Memory B cell (primary cell): ENCODE results near the gene RBM12.
"Not testable (repeated sequence)": the region's sequence is repeated elsewhere in the genome, so short reads cannot be mapped to it uniquely, and the experiment has no call there.

Source experiments
- ATAC-seq: fragments of 150-1000 bp; cut with Tn5 transposase; 2 replicates; pipeline ENCODE4 v1.10.0; 2021; ENCODE audit warnings: low read depth, mild to moderate bottlenecking, moderate library complexity
- DNase-seq, 2 donors: peaks; one replicate each; pipeline ENCODE4 v3.0.0; 2022; ENCODE audit warnings: low spot score in 2 of 2
- H3K27ac Mint-ChIP-seq: one replicate; pipeline ENCODE4 v1.8.0; 2022; ENCODE audit warnings: mild to moderate bottlenecking, moderate library complexity, mixed read lengths
- H3K27me3 Mint-ChIP-seq: one replicate; pipeline ENCODE4 v1.8.0; 2022; ENCODE audit warnings: mixed read lengths
- H3K36me3 Mint-ChIP-seq: one replicate; pipeline ENCODE4 v1.8.0; 2022; ENCODE audit warnings: mild to moderate bottlenecking, mixed read lengths
- H3K4me1 Mint-ChIP-seq: one replicate; pipeline ENCODE4 v1.8.0; 2022; ENCODE audit warnings: mixed read lengths
- H3K4me3 Mint-ChIP-seq: one replicate; pipeline ENCODE4 v1.8.0; 2022; ENCODE audit warnings: mild to moderate bottlenecking, moderate library complexity, mixed read lengths
- H3K9me3 Mint-ChIP-seq: one replicate; pipeline ENCODE4 v1.8.0; 2022; ENCODE audit warnings: mixed read lengths

Gene RBM12

GRCh38 chr20:35664466-35665206 lies at the start of gene RBM12, which contains the start of gene CPNE1:
Gene RBM12, minus strand, starts transcription at chr20:35664900. Its CDS starts 9,578 bp downstream, at chr20:35655322.
Gene CPNE1, minus strand, starts transcription at chr20:35664900. Its CDS starts 31,977 bp downstream, at chr20:35632923.
- no peaks in the 10 kb centered on the region for H3K27me3 Mint-ChIP-seq
- H3K4me1 Mint-ChIP-seq, result peaks cover 30% of the 10 kb centered on the region
- peak within 1 kb of the TSS; percentile 92 for H3K4me3 Mint-ChIP-seq
- ATAC-seq (peak; percentile 84), DNase-seq (peak; percentile 93 to 94)
- peaks cover 8% of the 10 kb centered on the region for H3K36me3 Mint-ChIP-seq
- no peaks in the 10 kb centered on the region for H3K9me3 Mint-ChIP-seq
- H3K27ac Mint-ChIP-seq, result peak within 1 kb of the TSS; percentile 99

GRCh38 chr20:35714127-35714526 lies 49.4 kb upstream of the RBM12 start:
- DNase-seq (no peak), ATAC-seq (no peak)
- Mint-ChIP-seq H3K27ac (peak overlapping the region; percentile 71), H3K4me1 (peaks cover 11% of the 10 kb centered on the region), H3K27me3 (no peaks in the 10 kb centered on the region), H3K9me3 (no peaks in the 10 kb centered on the region), H3K4me3 (no peak overlapping the region), H3K36me3 (peaks cover 20% of the 10 kb centered on the region)

GRCh38 chr20:35713120-35713519 lies 48.4 kb upstream of the RBM12 start:
- ATAC-seq, H3K27ac Mint-ChIP-seq, H3K27me3 Mint-ChIP-seq, H3K4me3 Mint-ChIP-seq, H3K9me3 Mint-ChIP-seq, DNase-seq: not testable (repeated sequence)
- peaks cover 19% of the 10 kb centered on the region for H3K36me3 Mint-ChIP-seq
- H3K4me1 Mint-ChIP-seq, result peaks cover 11% of the 10 kb centered on the region

- H3K27ac Mint-ChIP-seq, result peak overlapping the region; percentile 64
- H3K4me3 Mint-ChIP-seq, result no peak overlapping the region
- no peaks in the 10 kb centered on the region for H3K9me3 Mint-ChIP-seq
- DNase-seq (no peak), ATAC-seq (no peak)
- H3K27me3 Mint-ChIP-seq, result no peaks in the 10 kb centered on the region
- peaks cover 19% of the 10 kb centered on the region for H3K36me3 Mint-ChIP-seq
- peaks cover 9% of the 10 kb centered on the region for H3K4me1 Mint-ChIP-seq
Measured at GRCh38 chr20:35711588-35712209, 47.0 kb upstream of the RBM12 start.

- Mint-ChIP-seq H3K4me3 (no peak overlapping the region), H3K4me1 (peaks cover 9% of the 10 kb centered on the region), H3K9me3 (no peaks in the 10 kb centered on the region), H3K27ac (peak overlapping the region; percentile 64), H3K36me3 (peaks cover 17% of the 10 kb centered on the region), H3K27me3 (no peaks in the 10 kb centered on the region)
- DNase-seq (no peak), ATAC-seq (no peak)
Measured at GRCh38 chr20:35710884-35711587, 46.3 kb upstream of the RBM12 start.

- H3K9me3 Mint-ChIP-seq, result no peaks in the 10 kb centered on the region
- no peak overlapping the region for H3K27ac Mint-ChIP-seq
- peaks cover 15% of the 10 kb centered on the region for H3K36me3 Mint-ChIP-seq
- no peak overlapping the region for H3K4me3 Mint-ChIP-seq
- DNase-seq, result no peak
- H3K27me3 Mint-ChIP-seq, result no peaks in the 10 kb centered on the region
- no peak for ATAC-seq
- H3K4me1 Mint-ChIP-seq, result peaks cover 7% of the 10 kb centered on the region
Measured at GRCh38 chr20:35710039-35710438, 45.3 kb upstream of the RBM12 start.

GRCh38 chr20:35709259-35709658 lies 44.6 kb upstream of the RBM12 start:
- H3K27ac Mint-ChIP-seq, result peak overlapping the region; percentile 53
- peaks cover 18% of the 10 kb centered on the region for H3K36me3 Mint-ChIP-seq
- H3K4me3 Mint-ChIP-seq, result no peak overlapping the region
- no peaks in the 10 kb centered on the region for H3K27me3 Mint-ChIP-seq
- DNase-seq (no peak), ATAC-seq (no peak)
- peaks cover 7% of the 10 kb centered on the region for H3K4me1 Mint-ChIP-seq
- H3K9me3 Mint-ChIP-seq, result no peaks in the 10 kb centered on the region

- Mint-ChIP-seq H3K4me3 (no peak overlapping the region), H3K27me3 (no peaks in the 10 kb centered on the region), H3K27ac (no peak overlapping the region), H3K4me1 (peaks cover 4% of the 10 kb centered on the region), H3K36me3 (peaks cover 21% of the 10 kb centered on the region), H3K9me3 (no peaks in the 10 kb centered on the region)
- ATAC-seq (no peak), DNase-seq (no peak)
Measured at GRCh38 chr20:35708502-35708901, 43.8 kb upstream of the RBM12 start.

- not testable (repeated sequence) for H3K27me3 Mint-ChIP-seq, DNase-seq, H3K27ac Mint-ChIP-seq, H3K4me1 Mint-ChIP-seq, ATAC-seq, H3K4me3 Mint-ChIP-seq, H3K9me3 Mint-ChIP-seq
- peaks cover 19% of the 10 kb centered on the region for H3K36me3 Mint-ChIP-seq
Measured at GRCh38 chr20:35706591-35707529, 42.2 kb upstream of the RBM12 start.

- H3K4me1 Mint-ChIP-seq, H3K27ac Mint-ChIP-seq, ATAC-seq, H3K4me3 Mint-ChIP-seq, H3K27me3 Mint-ChIP-seq, H3K9me3 Mint-ChIP-seq, DNase-seq: not testable (repeated sequence)
- peaks cover 19% of the 10 kb centered on the region for H3K36me3 Mint-ChIP-seq
Measured at GRCh38 chr20:35705894-35706293, 41.2 kb upstream of the RBM12 start.

- Mint-ChIP-seq H3K36me3 (peaks cover 16% of the 10 kb centered on the region), H3K4me3 (no peak overlapping the region), H3K9me3 (no peaks in the 10 kb centered on the region), H3K27ac (no peak overlapping the region), H3K4me1 (peaks cover 7% of the 10 kb centered on the region), H3K27me3 (no peaks in the 10 kb centered on the region)
- ATAC-seq, result no peak
- no peak for DNase-seq
Measured at GRCh38 chr20:35704514-35705261, 40.0 kb upstream of the RBM12 start.

GRCh38 chr20:35702824-35703695 lies 38.4 kb upstream of the RBM12 start:
- H3K36me3 Mint-ChIP-seq, result peaks cover 11% of the 10 kb centered on the region
- H3K27ac Mint-ChIP-seq, result peak overlapping the region; percentile 46
- ATAC-seq (no peak), DNase-seq (no peak)
- no peak overlapping the region for H3K4me3 Mint-ChIP-seq
- H3K9me3 Mint-ChIP-seq, result no peaks in the 10 kb centered on the region
- peaks cover 10% of the 10 kb centered on the region for H3K4me1 Mint-ChIP-seq
- H3K27me3 Mint-ChIP-seq, result no peaks in the 10 kb centered on the region
